ENCODE data around the gene MAPK4.

GRCh38 chr18:50665519-50665918, 105.6 kb downstream of the MAPK4 start:
- TF ChIP-seq ZNF274 (IDR thresholded peaks at IDR 0.05; ENCODE audit: low read depth, low read length) (no peak), SUZ12 (IDR thresholded peaks at IDR 0.05; ENCODE audit: extremely low read depth, insufficient read depth, insufficient read length) (no peak)

Measured in NT2/D1 (cell line).